HepG2 (cell line): ENCODE measurements around the gene CBFA2T2. TPM values are rescaled to one million over a fixed set of nuclear protein-coding genes. Genes with fewer than 3 reads are reported as not detected.
A peak's percentile ranks its signal among the peaks of the same experiment; 100 is the strongest.

Experiments used
- AFF4 ChIP-seq: sonication (generic); formaldehyde crosslinking; IDR thresholded peaks from 2 replicates; pipeline ENCODE4 v1.4.0; 2020; ENCODE audit warnings: missing genetic modification reagents
- CTCF ChIP-seq: sonication (generic); formaldehyde crosslinking; IDR thresholded peaks from 2 replicates; pipeline ENCODE4 v1.5.0; 2020; ENCODE audit warnings: mild to moderate bottlenecking, missing genetic modification reagents, moderate library complexity
- ETV5 ChIP-seq: IDR thresholded peaks from 2 replicates; pipeline ENCODE4 v1.6.1; 2018; ENCODE audit warnings: missing biosample characterization, missing genetic modification reagents, inconsistent platforms, borderline replicate concordance
- HNF4A ChIP-seq: sonication (generic); formaldehyde crosslinking; IDR thresholded peaks from 2 replicates; pipeline ENCODE4 v1.4.0; 2020; ENCODE audit warnings: missing genetic modification reagents
- IRF2 ChIP-seq: IDR thresholded peaks from 2 replicates; pipeline ENCODE4 v1.6.1; 2018; ENCODE audit warnings: missing genetic modification reagents, missing compliant biosample characterization
- ISX ChIP-seq: sonication (generic); formaldehyde crosslinking; conservative IDR thresholded peaks from 2 replicates; pipeline ENCODE4 v1.5.0; 2020; ENCODE audit warnings: missing genetic modification reagents
- KMT2B ChIP-seq: IDR thresholded peaks from 2 replicates; pipeline ENCODE4 v1.6.1; 2016; ENCODE audit warnings: missing genetic modification reagents, missing compliant biosample characterization
- MED8 ChIP-seq: sonication (generic); formaldehyde crosslinking; IDR thresholded peaks from 2 replicates; pipeline ENCODE4 v1.8.1; 2023; ENCODE audit warnings: mild to moderate bottlenecking, missing genetic modification reagents; ENCODE audit not compliant: insufficient replicate concordance
- MYC ChIP-seq: sonication (generic); formaldehyde crosslinking; IDR thresholded peaks from 2 replicates; pipeline ENCODE4 v1.9.0; 2021; ENCODE audit warnings: missing genetic modification reagents, borderline replicate concordance
- NFRKB ChIP-seq: fragments of 450-650 bp; IDR thresholded peaks from 2 replicates; pipeline ENCODE4 v1.6.1; 2017
- TBX2 ChIP-seq: sonication (generic); formaldehyde crosslinking; IDR thresholded peaks from 2 replicates; pipeline ENCODE4 v1.5.0; 2020; ENCODE audit warnings: missing genetic modification reagents, mild to moderate bottlenecking, borderline replicate concordance
- TERF1 ChIP-seq: sonication (generic); formaldehyde crosslinking; IDR thresholded peaks from 2 replicates; pipeline ENCODE4 v1.8.0; 2022; ENCODE audit warnings: mild to moderate bottlenecking, missing genetic modification reagents, moderate library complexity
- ZBTB2 ChIP-seq: sonication (generic); formaldehyde crosslinking; IDR thresholded peaks from 2 replicates; pipeline ENCODE4 v1.8.0; 2022; ENCODE audit warnings: low read depth, missing genetic modification reagents
- ZBTB33 ChIP-seq: sonication (generic); formaldehyde crosslinking; IDR thresholded peaks from 2 replicates; pipeline ENCODE4 v1.4.0; 2020; ENCODE audit warnings: missing genetic modification reagents
- ZNF274 ChIP-seq: sonication (generic); formaldehyde crosslinking; IDR thresholded peaks from 2 replicates; pipeline ENCODE4 v1.5.1; 2020; ENCODE audit warnings: mild to moderate bottlenecking, missing genetic modification reagents
- ZNF280D ChIP-seq: sonication (generic); formaldehyde crosslinking; IDR thresholded peaks from 2 replicates; pipeline ENCODE4 v1.5.1; 2020; ENCODE audit warnings: mild to moderate bottlenecking, missing genetic modification reagents
- ZNF614 ChIP-seq: IDR thresholded peaks from 2 replicates; pipeline ENCODE4 v1.6.1; 2018; ENCODE audit warnings: missing biosample characterization, missing genetic modification reagents, inconsistent platforms, borderline replicate concordance
- polyA plus RNA-seq, 8 experiments: library from polyadenylated mRNA; depleted of rRNA in 3 of 8; stranded (reverse) in 7 of 8; unstranded in 1 of 8; fragments of >200 nt; fragmentation: Illumina TruSeq in 4 of 8; extraction: Trizol in 4 of 8; gene quantifications; 2 replicates each; pipeline versions ENCODE4 v1.2.1 to v1.2.3, GENCODE V29; 2011 to 2016; ENCODE audit warnings: low read depth in 4 of 8, missing spikeins in 1 of 8, mixed read lengths in 1 of 8; ENCODE audit not compliant: insufficient read depth in 1 of 8
- total RNA-seq, 5 experiments: library from RNA; depleted of rRNA; stranded (reverse); fragments of >200 nt; fragmentation: Illumina TruSeq; extraction: Trizol; gene quantifications; 2 replicates each; pipeline ENCODE4 v1.2.3, GENCODE V29; 2016; ENCODE audit warnings: low read depth in 1 of 5

The CBFA2T2 gene
- total and polyA plus RNA-seq, 2 of the 13 experiments (the other 11 are each of a cell fraction or from before 2014, with no cell fraction given), result 6.3 to 21.2 TPM

- TF ChIP-seq ZBTB2 (CRISPR knock-in tag), result no peak
- TF ChIP-seq HNF4A (CRISPR knock-in tag), result peak; percentile 92
- TF ChIP-seq ZNF614 (CRISPR knock-in tag), result no peak
- no peak for TF ChIP-seq ZNF280D
- TF ChIP-seq ZBTB33 (CRISPR knock-in tag), result no peak
- no peak for TF ChIP-seq NFRKB
- no peak for TF ChIP-seq KMT2B (CRISPR knock-in tag)
- TF ChIP-seq MED8 (CRISPR knock-in tag), result no peak
- TF ChIP-seq ETV5, result no peak
- no peak for TF ChIP-seq CTCF (CRISPR knock-in tag)
- no peak for TF ChIP-seq AFF4 (CRISPR knock-in tag)
- TF ChIP-seq IRF2 (CRISPR knock-in tag), result 0 out of 2 replicates have a peak, but pooled peaks have one; percentile 12
- no peak for TF ChIP-seq TBX2 (CRISPR knock-in tag)
- no peak for TF ChIP-seq ISX
- TF ChIP-seq ZNF274 (CRISPR knock-in tag), result no peak
- no peak for TF ChIP-seq TERF1 (CRISPR knock-in tag)
- TF ChIP-seq MYC (CRISPR knock-in tag), result no peak
These were observed 65.9 kb downstream of the CBFA2T2 start (continued) for GRCh38 chr20:33555755-33556154.
